ENCODE results near the gene NXPH1.

DNA sequence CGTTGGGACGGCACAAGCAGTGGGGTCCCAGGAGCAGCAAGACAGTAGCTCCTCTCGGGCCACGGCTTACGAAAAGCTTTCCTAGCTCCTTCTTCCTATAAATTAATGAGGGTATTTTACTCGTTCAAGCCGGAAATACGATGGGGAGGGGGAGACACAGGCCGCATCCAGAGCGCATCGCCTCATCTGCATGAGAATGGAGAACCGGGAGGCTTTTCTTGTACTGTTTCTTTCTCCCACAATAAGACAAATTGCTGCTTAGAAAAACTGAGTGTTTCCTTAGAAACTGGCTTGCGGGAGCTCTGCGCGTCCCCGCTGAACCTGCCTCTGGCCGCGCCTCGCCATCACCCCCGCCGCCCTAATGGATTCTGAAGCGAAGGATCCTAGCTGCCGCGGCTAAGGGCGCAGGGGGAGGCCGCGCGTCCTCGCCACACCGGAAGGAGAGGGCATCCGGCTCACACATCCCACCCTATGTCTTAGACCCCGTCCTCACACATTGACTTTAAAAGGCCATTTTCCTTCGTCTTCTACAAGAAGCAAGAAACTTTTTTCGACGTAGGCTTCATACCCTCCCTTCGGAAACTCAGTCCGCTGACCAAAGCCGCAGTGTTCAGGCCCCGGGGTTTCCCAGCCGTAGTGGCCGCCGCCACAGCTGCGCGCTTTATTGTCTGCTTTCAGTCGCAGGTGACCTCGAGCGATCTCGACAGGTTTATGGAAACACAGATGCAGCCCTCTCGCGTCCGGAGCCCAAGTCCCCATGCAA lies 8.8 kb downstream of the NXPH1 start:
- TF ChIP-seq EZH2 (IDR thresholded peaks at IDR 0.05; ENCODE audit: insufficient read depth, poor library complexity, severe bottlenecking) (no peak), EZH2phosphoT487 (IDR thresholded peaks at IDR 0.05; ENCODE audit: insufficient read depth, low read depth) (no peak)
